PC-3 (cell line): Measurements from ENCODE around the gene FOXM1. TPM values are rescaled to one million over a fixed set of nuclear protein-coding genes. Genes with fewer than 3 reads are reported as not detected.

Experiments used
- ATAC-seq: fragments of 200-7000 bp; cut with Tn5 transposase; 2 replicates; pipeline ENCODE4 v1.9.1; 2020; ENCODE audit warnings: mild to moderate bottlenecking, moderate library complexity
- BruUV-seq: library from RNA; stranded (reverse); fragments of 400-500 nt; replicated peaks from 2 replicates; lab custom pipeline; 2021; lab: Mats Ljungman, UMichigan
- CTCF ChIA-PET: fragments of 300-600 bp; sonication (Branson Sonifier 250); formaldehyde crosslinking; loops from one replicate; lab custom pipeline; 2022; ENCODE audit warnings: antibody characterized with exemption; lab: Charles Lee
- POLR2A ChIA-PET: fragments of 300-600 bp; sonication (Branson Sonifier 250); formaldehyde crosslinking; loops from one replicate; lab custom pipeline; 2022; ENCODE audit warnings: antibody characterized with exemption; ENCODE audit not compliant: unreplicated experiment; lab: Charles Lee
- DNase-seq: peaks from one replicate; pipeline ENCODE4 v3.0.0-alpha.2; 2015
- H2AFZ ChIP-seq: fragments of 300-600 bp; sonication (generic); 2 replicates; pipeline ENCODE4 v1.6.0; 2016; ENCODE audit warnings: antibody characterized with exemption, low read length
- H3F3A ChIP-seq: fragments of 300-600 bp; sonication (generic); one replicate; pipeline ENCODE4 v1.6.0; 2017; ENCODE audit warnings: antibody characterized with exemption, low read length, control low read depth, mild to moderate bottlenecking; ENCODE audit not compliant: unreplicated experiment
- H3K27ac ChIP-seq: fragments of 300-600 bp; sonication (generic); 2 replicates; pipeline ENCODE4 v1.5.1; 2016; ENCODE audit warnings: mild to moderate bottlenecking, low read length
- H3K27me3 ChIP-seq: fragments of 300-600 bp; sonication (generic); 2 replicates; pipeline ENCODE4 v1.6.1; 2016; ENCODE audit warnings: low read length, mixed read lengths
- H3K36me3 ChIP-seq: fragments of 300-600 bp; sonication (generic); 2 replicates; pipeline ENCODE4 v1.6.1; 2016; ENCODE audit warnings: low read depth, mixed run types, low read length, mixed read lengths
- H3K4me1 ChIP-seq: fragments of 300-600 bp; sonication (generic); 2 replicates; pipeline ENCODE4 v1.5.1; 2016; ENCODE audit warnings: low read length; ENCODE audit not compliant: insufficient read depth
- H3K4me2 ChIP-seq: fragments of 300-600 bp; sonication (generic); 2 replicates; pipeline ENCODE4 v1.6.0; 2016; ENCODE audit warnings: low read length
- H3K4me3 ChIP-seq: fragments of 300-600 bp; sonication (generic); 2 replicates; pipeline ENCODE4 v1.5.1; 2016; ENCODE audit warnings: mild to moderate bottlenecking, low read length, mixed read lengths
- H3K79me2 ChIP-seq: fragments of 300-600 bp; sonication (generic); 2 replicates; pipeline ENCODE4 v1.6.1; 2017; ENCODE audit warnings: low read length, mixed read lengths
- H3K9ac ChIP-seq: fragments of 300-600 bp; sonication (generic); 2 replicates; pipeline ENCODE4 v1.6.0; 2016; ENCODE audit warnings: mild to moderate bottlenecking, low read length
- H3K9me2 ChIP-seq: fragments of 300-600 bp; sonication (generic); replicated peaks from 2 replicates; pipeline ENCODE4 v1.6.1; 2016; ENCODE audit warnings: mixed run types, low read length, mixed read lengths
- H3K9me3 ChIP-seq: fragments of 300-600 bp; sonication (generic); 2 replicates; pipeline ENCODE4 v1.6.1; 2016; ENCODE audit warnings: low read length, mixed read lengths
- H4K20me1 ChIP-seq: fragments of 300-600 bp; sonication (generic); 2 replicates; pipeline ENCODE4 v1.6.1; 2016; ENCODE audit warnings: low read length, mixed read lengths
- EZH2 ChIP-seq: fragments of 300-600 bp; sonication (generic); IDR thresholded peaks from one replicate; pipeline ENCODE4 v1.6.1; 2017; ENCODE audit warnings: antibody characterized with exemption, mild to moderate bottlenecking, low read length; ENCODE audit not compliant: unreplicated experiment
- EZH2phosphoT487 ChIP-seq: fragments of 300-600 bp; sonication (generic); IDR thresholded peaks from 2 replicates; pipeline ENCODE4 v1.6.1; 2018; ENCODE audit warnings: mild to moderate bottlenecking, antibody characterized with exemption, low read length, borderline replicate concordance
- intact Hi-C: fragments of 100-400 bp; cut with micrococcal nuclease; formaldehyde crosslinking; loops from 2 replicates; pipeline ENCODE4 v1.9.0; 2023
- total RNA-seq: library from RNA; depleted of rRNA; stranded (reverse); fragments of >200 nt; gene quantifications from 2 replicates; pipeline ENCODE4 v1.2.3, GENCODE V29; 2014
- TF ChIP-seq, protein P1 (sequence below): fragments of 300-600 bp; sonication (generic); conservative IDR thresholded peaks from 2 replicates; pipeline ENCODE4 v1.5.1; 2017; ENCODE audit warnings: antibody characterized with exemption, low read depth, mild to moderate bottlenecking, low read length

Gene FOXM1
- total RNA-seq, 1 experiment from 2014 or later = 71.4 TPM

DNA sequence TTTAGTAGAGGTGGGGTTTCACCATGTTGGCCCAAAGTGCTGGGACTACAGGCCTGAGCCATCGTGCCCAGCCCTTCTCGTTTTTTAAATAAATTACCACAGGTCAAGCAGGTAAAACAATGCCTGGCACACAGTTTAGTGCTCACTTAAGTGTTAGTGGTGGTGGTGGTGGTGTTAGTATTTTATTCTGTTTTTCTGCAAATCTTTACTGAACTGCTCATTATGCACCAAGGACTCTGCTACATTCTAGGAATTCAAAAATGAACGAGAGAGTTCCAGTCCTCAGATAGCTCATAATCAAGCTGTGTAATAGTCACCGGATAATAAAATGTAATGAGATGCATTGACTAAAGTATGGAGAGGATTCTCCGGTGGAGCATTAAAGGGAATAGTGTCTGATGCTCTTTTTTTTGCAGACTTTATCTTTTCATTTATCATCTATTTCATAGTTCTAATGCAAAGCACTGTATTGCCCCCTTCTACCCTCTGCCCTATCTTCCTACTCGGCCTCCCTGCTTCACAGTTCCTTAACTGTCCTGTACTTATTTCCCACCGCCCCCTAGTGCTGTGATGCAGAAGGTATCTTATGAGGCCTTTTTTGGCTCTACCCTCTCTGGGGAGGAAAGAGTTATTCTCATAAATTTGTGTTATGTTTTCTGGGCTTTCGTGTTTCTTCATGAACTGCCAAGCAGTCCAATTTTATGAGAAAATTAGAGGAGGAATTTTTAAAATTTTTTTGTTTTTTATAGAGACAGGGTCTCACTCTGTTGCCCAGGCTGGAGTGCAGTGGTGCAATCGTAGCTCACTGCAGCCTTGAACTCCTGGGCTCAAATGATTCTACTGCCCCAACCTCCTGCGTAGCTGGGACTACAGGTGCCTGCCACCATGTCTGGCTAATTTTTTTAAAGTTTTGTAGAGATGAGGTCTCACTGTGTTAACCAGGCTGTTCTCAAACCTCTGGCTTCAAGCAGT is 63.5 kb downstream of the FOXM1 start:
- H3K4me1 ChIP-seq = peaks cover 11% of the 10 kb centered on the region; the same call in 1 of the 2 replicates
- H3K4me3 ChIP-seq = peak overlapping the region; percentile 74
- POLR2A ChIA-PET = interaction anchor here (0.6 kb wide), 1 partner anchor 62 kb away, joined by 4 read pairs; no protein-coding TSS in a partner anchor
- CTCF ChIA-PET = no interaction called here
- peak overlapping the region; percentile 92 for H3K4me2 ChIP-seq
- no peaks in the 10 kb centered on the region for H3K9me3 ChIP-seq
- peak overlapping the region; percentile 92 for H3K9ac ChIP-seq
- peak overlapping the region; percentile 79 for H2AFZ ChIP-seq
- DNase-seq (peak; percentile 63), ATAC-seq (peak; percentile 57)
- H3K27me3 ChIP-seq = no peaks in the 10 kb centered on the region
- no peaks in the 10 kb centered on the region; the same call in 1 of the 2 replicates for H3K36me3 ChIP-seq
- intact Hi-C loops = loop anchor here (2.0 to 5.0 kb wide), 2 partner anchors 64 to 73 kb away; partner anchors contain the start of genes FOXM1 and RHNO1
- peak overlapping the region; percentile 85 for H3K27ac ChIP-seq
- peaks cover 26% of the 10 kb centered on the region for H3K79me2 ChIP-seq
- no peaks in the 10 kb centered on the region for H4K20me1 ChIP-seq
- no peaks in the 10 kb centered on the region for H3K9me2 ChIP-seq
- H3F3A ChIP-seq = no peaks in the 10 kb centered on the region
- TF ChIP-seq, protein P1, sequence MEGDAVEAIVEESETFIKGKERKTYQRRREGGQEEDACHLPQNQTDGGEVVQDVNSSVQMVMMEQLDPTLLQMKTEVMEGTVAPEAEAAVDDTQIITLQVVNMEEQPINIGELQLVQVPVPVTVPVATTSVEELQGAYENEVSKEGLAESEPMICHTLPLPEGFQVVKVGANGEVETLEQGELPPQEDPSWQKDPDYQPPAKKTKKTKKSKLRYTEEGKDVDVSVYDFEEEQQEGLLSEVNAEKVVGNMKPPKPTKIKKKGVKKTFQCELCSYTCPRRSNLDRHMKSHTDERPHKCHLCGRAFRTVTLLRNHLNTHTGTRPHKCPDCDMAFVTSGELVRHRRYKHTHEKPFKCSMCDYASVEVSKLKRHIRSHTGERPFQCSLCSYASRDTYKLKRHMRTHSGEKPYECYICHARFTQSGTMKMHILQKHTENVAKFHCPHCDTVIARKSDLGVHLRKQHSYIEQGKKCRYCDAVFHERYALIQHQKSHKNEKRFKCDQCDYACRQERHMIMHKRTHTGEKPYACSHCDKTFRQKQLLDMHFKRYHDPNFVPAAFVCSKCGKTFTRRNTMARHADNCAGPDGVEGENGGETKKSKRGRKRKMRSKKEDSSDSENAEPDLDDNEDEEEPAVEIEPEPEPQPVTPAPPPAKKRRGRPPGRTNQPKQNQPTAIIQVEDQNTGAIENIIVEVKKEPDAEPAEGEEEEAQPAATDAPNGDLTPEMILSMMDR = peak; percentile 73
- TF ChIP-seq EZH2 = no peak
- BruUV-seq = no TSS peak

DNA sequence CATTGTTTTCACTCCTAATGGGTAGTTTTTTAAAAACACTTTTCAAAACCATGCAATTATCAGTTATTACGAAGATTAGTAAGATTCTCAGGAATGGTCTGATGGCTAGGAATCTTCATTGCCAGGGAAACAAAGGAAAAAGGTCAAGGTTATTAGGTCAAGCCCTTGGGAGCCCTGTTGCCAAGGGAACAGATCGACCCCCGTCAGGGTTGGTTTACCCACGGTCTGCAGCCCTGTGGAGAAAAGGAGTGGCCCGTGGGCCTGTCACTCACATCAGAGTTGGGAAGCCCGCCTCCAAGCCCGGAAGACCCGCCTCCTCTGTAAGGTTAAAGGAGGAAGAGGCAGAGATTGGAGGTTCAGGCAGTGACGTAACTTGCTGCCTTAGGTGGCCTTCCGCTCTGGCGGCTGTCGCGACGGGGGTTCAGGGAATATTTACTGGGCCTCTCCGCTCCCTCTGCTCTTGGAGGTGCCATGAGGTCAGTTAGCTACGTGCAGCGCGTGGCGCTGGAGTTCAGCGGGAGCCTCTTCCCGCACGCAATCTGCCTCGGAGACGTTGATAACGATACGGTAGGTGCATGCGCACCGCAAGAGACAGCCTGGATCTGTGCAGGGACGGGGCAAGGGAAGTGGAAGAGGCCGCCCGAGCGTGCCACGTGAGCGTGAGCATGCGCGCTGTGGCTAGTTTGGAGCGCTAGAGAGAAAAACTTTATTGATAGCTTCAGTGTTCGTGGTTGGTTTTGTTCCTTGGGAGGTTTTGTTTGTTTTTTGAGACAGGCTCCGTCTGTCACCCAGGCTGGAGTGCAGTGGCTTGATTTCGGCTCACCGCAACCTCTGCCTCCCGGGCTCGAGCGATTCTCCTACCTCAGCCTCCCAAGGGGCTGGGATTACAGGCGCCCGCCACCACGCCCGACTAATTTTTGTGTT is 64.4 kb downstream of the FOXM1 start, which contains the start of gene ITFG2:
Gene ITFG2, plus strand, starts transcription at position 379 of the 924 bp plus-strand sequence. Its CDS starts 93 bp downstream, at position 472.
- Histone ChIP-seq H3K79me2 (peaks cover 26% of the 10 kb centered on the region), H3K4me2 (peak within 1 kb of the TSS; percentile 92), H4K20me1 (no peaks in the 10 kb centered on the region), H2AFZ (peak within 1 kb of the TSS; percentile 79), H3K27ac (peak within 1 kb of the TSS; percentile 85), H3K9ac (peak within 1 kb of the TSS; percentile 92), H3K9me2 (no peaks in the 10 kb centered on the region), H3F3A (no peaks in the 10 kb centered on the region), H3K4me1 (peaks cover 11% of the 10 kb centered on the region; the same call in 1 of the 2 replicates), H3K9me3 (no peaks in the 10 kb centered on the region), H3K36me3 (no peaks in the 10 kb centered on the region; the same call in 1 of the 2 replicates), H3K27me3 (no peaks in the 10 kb centered on the region), H3K4me3 (peak within 1 kb of the TSS; percentile 74)
- ChIA-PET CTCF (interaction anchor here (0.5 kb wide), 1 partner anchor 229 kb away, joined by 3 read pairs; no protein-coding TSS in a partner anchor), POLR2A (interaction anchor here (0.6 kb wide), 1 partner anchor 63 kb away, joined by 4 read pairs; no protein-coding TSS in a partner anchor)
- peak; percentile 95 for ATAC-seq
- BruUV-seq = TSS peak; percentile 77
- DNase-seq = peak; percentile 95
- intact Hi-C loops = loop anchor here (1.0 to 5.0 kb wide), 3 partner anchors 16 to 72 kb away; partner anchors contain the start of genes FOXM1 and RHNO1
- TF ChIP-seq, protein P1 = no peak
- no peak for TF ChIP-seq EZH2
- no peak for TF ChIP-seq EZH2phosphoT487
